Hepatocyte (in vitro differentiated cells): ENCODE measurements around the gene GPANK1.

Source experiments
- CTCF ChIP-seq: fragments of 200-600 bp; sonication (generic); IDR thresholded peaks from 2 replicates; pipeline ENCODE4 v1.5.1; 2016; ENCODE audit warnings: antibody characterized with exemption, mild to moderate bottlenecking; ENCODE audit not compliant: poor library complexity
- EZH2 ChIP-seq: fragments of 200-600 bp; sonication (generic); IDR thresholded peaks from 2 replicates; pipeline ENCODE4 v1.6.1; 2016; ENCODE audit warnings: antibody characterized with exemption, mild to moderate bottlenecking, borderline replicate concordance
- EZH2phosphoT487 ChIP-seq: fragments of 200-600 bp; sonication (generic); IDR thresholded peaks from one replicate; pipeline ENCODE4 v1.6.1; 2018; ENCODE audit warnings: antibody characterized with exemption, mild to moderate bottlenecking, low read depth, moderate library complexity; ENCODE audit not compliant: unreplicated experiment, severe bottlenecking

DNA sequence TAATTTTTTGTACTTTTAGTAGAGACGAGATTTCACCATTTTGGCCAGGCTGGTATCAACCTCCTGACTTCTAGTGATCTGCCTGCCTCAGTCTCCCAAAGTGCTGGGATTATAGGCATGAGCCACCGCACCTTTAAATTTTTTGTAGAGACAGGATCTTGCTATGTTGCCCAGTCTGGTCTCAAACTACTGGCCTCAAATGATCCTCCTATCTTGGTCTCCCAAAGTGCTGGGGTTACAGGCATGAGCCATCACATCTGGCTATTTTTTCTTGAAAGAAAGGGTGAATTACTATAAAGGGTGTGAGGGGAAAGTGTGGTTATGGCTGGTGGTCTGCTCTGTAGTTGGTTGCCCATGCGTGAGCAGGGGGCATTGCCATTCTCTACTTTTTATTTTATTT lies 43.4 kb upstream of the GPANK1 start:
- TF ChIP-seq CTCF (no peak), EZH2 (no peak), EZH2phosphoT487 (no peak)
